Measurements from ENCODE around the gene RAB31.

Gene RAB31

GRCh38 chr18:9714266-9715087 is 6.4 kb downstream of the RAB31 start:
- DNase-seq (ENCODE audit: low spot score) = no peak

DNA sequence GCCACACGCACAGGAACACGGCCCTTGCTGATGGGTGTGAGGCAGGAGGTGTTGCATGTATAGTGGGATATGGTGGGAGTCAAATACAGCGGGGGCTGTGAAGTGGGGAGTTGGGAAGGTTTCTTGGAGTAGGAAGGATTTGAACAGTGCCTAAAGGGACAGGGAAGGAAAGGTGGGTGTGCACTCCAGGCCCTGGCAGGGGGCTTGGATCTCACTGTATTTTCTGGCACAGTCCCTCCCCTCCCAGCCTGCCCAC is 6.9 kb downstream of the RAB31 start:
- DNase-seq (ENCODE audit: low spot score) = no peak

DNA sequence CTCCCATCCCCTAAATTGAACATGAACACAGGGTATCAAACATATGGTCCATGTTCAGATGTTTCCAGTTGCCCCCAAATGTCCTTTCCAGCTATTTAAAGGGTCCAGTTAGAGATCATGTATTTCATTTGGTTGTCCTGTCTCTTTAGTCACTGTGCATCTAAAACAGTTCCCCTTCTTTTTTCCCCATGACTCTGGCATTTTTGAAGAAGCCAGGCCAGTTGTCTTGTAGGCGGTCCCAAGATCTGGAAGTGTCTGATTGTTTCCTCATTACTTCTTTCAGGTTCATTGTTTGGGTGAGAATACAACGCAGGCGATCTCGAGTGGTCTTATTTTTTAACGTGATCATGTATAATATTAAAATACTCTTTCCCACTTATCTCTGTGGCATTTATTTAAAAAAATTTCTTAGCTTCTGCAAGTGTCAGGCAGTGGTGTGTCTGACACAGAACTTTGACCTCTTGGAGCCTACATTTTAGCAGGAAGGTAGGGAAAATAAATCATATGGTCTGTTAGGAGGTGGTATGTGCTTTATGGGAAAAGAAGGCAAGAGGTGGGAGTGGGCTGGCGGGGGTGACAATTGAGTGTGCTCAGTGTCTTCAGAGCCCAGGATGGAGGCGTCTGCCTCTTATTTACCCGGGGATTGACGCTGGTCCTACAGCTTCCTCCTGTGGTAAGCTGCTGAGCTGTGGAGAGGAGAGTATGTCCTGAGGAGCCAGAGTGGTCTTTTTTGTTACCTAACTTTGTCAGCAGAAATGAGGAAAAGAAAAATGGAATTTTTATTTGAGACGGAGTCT is 8.1 kb downstream of the RAB31 start:
- no peak for DNase-seq (ENCODE audit: low spot score)

- DNase-seq (ENCODE audit: low spot score) = no peak
Measured at GRCh38 chr18:9716780-9717563, 8.9 kb downstream of the RAB31 start.

GRCh38 chr18:9719421-9719981 is 11.4 kb downstream of the RAB31 start:
- DNase-seq (ENCODE audit: low spot score) = no peak

- DNase-seq (ENCODE audit: low spot score) = no peak
Measured at GRCh38 chr18:9720327-9720726, 12.2 kb downstream of the RAB31 start.

GRCh38 chr18:9721893-9722550 is 13.9 kb downstream of the RAB31 start:
- DNase-seq (ENCODE audit: low spot score) = no peak

- DNase-seq (ENCODE audit: low spot score) = no peak
Measured at GRCh38 chr18:9722691-9723090, 14.6 kb downstream of the RAB31 start.

GRCh38 chr18:9724797-9725585 is 16.9 kb downstream of the RAB31 start:
- DNase-seq (ENCODE audit: low spot score) = no peak

DNA sequence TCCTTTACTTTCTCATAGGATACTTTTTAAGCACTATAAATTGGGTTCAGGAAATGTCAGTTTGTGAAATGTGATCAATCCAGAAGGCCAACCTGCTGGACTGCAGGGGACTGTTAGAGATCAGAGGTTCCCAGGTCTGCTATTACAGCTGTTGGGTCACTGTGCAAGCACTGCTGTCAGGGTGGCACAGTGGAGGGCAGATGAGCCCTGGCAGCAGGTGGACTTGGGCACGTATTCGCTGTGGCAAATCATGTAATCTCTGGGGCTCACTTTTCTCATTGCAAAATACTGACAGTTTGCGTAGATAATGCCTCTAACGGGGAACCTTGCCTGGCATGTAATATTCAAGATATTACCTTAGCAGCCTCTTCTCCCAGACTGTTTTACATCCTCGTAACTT is 18.1 kb downstream of the RAB31 start:
- no peak for DNase-seq (ENCODE audit: low spot score)

DNA sequence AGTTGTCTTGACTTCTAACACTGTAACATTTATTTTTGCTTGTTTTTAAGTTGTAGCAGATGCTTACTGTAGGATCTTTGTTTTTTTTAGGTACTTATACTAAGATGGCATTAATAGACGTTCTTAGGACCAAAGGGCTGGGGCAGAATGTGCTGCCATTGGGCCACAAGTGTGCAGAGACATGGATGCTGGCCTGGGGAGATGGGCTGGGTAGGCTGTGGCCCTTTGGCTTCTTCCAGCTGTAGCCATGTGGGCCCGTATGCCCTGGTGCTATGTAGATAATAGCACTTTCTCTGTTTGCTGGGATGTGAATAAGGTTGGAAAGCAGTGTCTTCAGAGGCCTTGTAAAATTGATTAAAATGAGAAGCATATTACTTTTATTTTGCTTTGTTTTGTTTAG is 18.8 kb downstream of the RAB31 start:
- no peak for DNase-seq (ENCODE audit: low spot score)

DNA sequence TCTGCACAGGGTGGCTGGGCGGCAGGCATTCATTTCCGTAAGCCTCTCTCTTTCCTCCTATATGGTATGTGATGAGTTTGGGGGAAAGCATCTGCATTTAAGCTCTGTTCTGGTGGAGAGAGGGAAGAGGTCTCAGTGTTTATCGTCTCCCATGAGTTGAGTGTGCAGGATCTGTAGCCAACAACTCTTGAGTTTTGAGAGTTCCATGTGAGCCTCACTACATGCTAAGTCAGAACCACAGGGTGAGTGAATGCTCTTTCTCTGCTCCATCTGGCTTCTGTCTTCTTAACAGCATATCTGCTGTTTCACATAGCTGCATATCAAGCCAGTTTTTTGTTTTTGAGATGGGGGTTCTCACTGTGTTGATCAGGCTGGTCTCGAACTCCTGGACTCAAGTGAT is 22.7 kb downstream of the RAB31 start:
- no peak for DNase-seq (ENCODE audit: low spot score)

DNA sequence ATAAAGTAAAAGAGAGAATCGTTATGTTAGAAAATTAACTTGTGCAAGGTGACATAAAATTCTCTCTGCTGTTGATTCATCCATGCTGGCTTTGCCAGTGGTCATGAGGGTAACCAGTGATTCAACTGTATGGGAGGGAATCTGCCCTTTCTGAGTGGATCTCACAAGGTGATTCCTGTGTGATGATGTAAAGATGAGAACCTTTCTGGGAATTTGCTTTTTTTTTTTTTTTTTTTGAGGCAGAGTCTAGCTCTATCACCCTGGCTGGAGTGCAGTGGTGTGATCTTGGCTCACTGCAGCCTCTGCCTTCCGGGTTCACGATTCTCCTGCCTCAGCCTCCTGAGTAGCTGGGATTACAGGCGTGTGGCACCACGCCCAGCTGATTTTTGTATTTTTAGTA is 23.3 kb downstream of the RAB31 start:
- no peak for DNase-seq (ENCODE audit: low spot score)

DNA sequence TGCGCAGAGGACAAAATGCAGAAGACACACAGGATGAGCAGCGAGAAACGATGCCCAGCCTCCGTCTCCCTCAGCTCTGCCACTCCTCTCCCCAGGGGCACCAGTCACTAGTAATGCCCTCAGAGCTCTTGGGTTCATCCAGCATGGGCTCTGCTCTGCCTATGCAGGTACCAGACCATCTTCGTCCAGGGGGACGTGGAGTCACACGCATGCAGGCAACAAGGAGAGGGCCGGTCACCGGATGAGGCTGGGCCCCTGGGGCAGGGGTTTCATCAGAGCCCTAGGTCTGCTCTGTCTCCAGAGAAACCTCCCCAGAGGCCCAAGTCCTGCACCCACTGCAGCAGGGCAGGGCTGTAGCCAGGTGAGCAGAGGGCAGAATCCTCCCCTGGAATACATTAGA is 23.9 kb downstream of the RAB31 start:
- DNase-seq (ENCODE audit: low spot score) = no peak

GRCh38 chr18:9734189-9734588 is 26.1 kb downstream of the RAB31 start:
- no peak for DNase-seq (ENCODE audit: low spot score)

GRCh38 chr18:9735238-9735637 is 27.1 kb downstream of the RAB31 start:
- no peak for DNase-seq (ENCODE audit: low spot score)

DNA sequence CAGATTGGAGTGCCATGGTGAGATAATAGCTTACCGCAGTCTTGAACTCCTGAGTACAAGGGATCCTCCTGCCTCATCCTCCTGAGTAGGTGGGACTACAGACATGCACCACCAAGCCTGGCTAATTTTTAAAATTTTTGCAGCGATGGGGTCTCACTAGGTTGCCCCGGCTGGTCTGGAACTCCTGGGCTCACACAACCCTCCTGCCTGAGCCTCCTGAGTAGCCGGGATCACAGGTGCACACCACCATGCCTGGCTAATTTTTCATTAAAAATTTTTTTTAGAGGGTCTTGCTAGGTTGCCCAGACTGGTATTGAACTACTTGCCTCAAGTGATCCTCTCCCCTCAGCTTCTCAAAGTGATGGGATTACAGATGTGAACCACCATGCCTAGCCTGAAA is 27.8 kb downstream of the RAB31 start:
- DNase-seq (ENCODE audit: low spot score) = no peak

DNA sequence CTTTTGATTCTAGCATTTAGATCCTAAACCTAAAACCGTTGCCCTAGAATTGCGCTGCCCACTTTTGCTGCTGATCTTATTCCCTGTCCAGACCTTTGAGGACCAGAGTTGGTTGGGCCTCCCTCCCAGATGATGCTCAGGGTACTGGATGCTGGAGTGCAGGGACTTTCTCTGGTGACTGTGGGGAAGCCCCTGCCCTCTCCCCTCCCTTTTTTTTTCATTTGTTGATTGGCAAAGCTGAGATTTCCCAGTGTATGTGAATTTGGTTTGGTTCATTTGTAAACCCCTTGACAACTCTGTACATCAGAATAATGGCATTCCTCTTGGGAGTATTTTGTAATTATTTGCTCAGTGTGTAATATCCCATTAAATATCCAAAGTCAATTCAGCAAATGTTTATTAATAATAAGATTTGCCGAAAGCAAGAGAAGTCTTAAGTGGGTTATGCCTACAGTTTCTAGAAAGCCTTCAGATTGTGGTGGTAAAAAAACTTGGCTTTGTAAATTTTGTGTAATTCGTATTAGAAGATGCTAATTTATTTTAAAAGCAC is 28.3 kb downstream of the RAB31 start:
- no peak for DNase-seq (ENCODE audit: low spot score)

DNA sequence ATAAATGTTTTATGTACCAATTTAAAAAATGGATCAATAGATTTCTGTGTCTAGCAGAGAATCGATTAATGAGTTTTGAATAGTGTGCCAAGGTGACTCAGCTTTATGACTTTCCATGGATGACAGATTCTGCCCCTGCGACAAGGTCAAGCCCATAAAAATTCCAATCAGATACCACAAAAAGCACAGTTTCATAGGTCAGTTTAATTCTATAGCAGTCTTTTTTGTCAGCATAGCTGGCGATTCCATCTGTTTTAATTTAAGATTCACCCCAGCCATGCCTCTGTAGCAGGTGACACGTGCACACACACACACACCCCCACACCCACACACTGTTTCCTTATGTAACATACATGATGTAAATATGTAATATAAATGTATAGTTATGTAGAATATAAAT is 28.9 kb downstream of the RAB31 start:
- no peak for DNase-seq (ENCODE audit: low spot score)

GRCh38 chr18:9737472-9738121 is 29.5 kb downstream of the RAB31 start:
- DNase-seq (ENCODE audit: low spot score) = no peak
